ENCODE results near the gene COLEC11.
"Not testable (repeated sequence)": the region's sequence is repeated elsewhere in the genome, so short reads cannot be mapped to it uniquely, and the experiment has no call there.

COLEC11 gene

DNA sequence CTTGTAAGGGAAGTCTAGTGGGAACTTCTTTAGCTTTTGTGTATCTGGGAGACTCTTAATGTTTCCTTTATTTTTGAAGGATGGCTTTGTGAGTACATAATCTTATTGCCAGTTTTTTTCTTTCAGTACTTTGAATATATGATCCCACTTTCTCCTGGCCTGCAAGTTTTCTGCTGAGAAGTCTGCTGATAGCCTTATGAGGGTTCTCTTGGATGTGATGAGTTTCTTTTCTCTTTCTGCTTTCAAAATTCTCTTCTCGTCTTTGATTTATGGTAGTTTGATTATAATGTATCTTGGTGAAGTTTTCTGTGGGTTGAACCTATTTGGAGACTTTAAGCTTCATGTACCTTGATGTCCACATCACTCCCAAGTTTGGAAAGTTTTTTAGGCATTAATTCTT lies 28.1 kb downstream of the COLEC11 start:
- DNase-seq (ENCODE audit: low read depth in 2 of 2), result no peak

DNA sequence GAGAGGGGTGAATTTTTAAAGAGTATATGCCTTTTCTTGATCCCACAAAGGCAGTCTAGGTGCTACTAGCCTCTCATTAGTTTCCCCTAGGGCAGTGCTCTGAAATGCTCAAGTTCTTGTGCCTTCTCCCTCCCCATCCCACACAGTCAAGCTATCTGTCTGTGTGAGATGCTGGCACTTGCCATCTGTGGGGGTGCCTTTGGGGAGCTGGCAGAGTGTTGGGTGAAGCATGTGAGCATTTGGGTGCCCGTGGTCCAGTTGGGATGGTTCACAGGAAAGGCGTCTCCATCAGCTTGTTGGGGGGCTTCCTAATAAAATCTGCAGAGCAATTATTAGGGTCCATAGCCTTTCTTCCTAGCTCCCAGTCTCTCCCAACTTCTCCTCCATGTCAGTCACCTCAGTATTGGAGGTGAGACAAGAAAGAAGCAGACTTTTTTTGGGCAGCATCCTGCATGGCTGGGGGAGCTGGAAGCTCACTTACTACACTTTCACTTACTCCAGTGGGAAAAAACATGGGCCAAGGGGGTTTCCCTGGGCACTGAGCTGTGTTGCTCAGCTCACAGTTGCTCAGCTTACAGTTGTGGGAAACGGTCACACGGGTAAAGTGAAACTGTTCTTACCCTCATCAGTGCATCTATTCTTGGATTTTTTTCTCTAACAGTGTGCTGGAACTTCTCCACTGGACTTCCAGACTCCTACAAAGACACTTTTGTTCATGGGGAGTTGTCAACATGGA lies 29.3 kb downstream of the COLEC11 start:
- DNase-seq (ENCODE audit: low read depth in 2 of 2), result no peak

DNA sequence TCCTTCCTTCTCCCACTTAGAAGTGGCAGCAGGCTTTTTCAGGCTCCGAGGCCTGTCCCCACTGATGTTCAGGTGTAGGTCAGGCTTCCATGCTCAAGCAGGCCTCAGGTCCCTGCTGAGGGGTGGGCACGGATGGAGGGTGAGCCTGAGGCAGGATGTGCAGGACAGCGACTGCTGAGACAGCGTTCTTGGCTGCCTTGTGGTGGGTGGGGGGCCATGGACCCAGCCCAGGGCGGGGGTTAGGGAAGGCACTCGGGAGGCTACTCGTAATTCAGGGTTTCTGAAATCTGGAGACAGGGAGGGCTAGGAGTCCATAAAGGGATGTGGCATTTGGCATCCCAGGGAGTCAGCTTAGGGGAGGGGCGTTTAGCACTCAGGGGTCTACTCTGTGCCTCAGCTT lies 30.3 kb downstream of the COLEC11 start:
- DNase-seq (ENCODE audit: low read depth in 2 of 2), result no peak

GRCh38 chr2:3626118-3626811 lies 31.4 kb downstream of the COLEC11 start:
- no peak for DNase-seq (ENCODE audit: low read depth in 2 of 2)

DNA sequence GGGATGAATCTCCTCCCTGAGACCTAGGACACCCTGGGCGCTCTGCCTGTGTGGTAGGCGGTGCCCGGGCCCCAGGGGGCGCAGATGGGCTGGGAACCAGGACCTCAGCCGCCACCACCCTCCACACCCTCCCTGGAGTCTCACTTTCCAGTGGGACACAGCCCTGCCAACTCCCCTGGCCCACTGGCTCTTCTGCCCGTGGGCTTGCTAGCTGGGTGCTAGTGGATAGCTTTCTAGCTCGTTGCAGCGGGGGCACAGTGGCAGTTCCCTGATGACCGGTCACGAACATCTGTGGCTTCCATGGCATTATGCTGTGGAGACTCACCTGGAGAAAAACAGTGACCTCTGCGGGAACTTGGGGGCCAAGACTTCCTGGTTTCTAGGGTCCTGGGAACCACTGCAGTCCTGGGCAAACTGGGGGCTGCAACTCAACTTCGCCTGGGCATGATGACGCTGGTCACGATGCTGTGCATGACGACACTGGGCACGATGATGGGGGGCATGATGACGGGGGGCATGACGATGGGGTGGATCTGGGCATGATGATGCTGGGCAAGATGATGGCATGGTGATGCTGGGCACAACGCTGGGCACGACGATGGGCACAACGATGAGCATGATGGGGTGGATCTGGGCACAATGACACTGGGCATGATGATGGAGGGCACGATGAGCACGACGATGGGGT lies 32.0 kb downstream of the COLEC11 start:
- no peak for DNase-seq (ENCODE audit: low read depth in 2 of 2)

DNA sequence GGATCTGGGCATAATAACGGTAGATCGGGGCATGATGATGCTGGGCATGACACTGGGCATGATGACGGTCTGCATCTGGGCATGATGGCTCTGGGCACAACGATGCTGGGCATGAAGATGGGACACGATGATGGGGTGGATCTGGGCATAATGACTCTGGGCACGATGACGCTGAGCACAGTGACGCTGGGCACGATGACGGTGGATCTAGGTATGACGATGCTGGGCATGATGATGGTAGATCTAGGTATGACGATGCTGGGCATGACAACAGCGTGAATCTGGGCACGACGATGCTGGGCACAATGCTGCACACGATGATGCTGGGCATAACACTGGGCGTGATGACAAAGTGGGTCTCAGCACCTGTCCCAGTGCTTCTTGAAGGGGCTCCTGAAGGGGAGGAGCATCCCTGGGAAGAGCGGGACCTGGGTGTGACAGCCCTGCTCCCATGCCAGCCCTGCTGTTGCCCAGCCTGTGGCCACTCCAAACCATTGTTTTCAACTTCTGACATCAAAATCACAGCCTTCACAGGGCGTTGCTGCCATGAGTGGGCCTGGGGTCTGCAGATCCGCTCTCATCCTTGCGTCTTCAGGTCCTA lies 32.7 kb downstream of the COLEC11 start:
- no peak for DNase-seq (ENCODE audit: low read depth in 2 of 2)

- DNase-seq (ENCODE audit: low read depth in 2 of 2), result no peak
These were observed 33.3 kb downstream of the COLEC11 start for GRCh38 chr2:3628241-3628679.

DNA sequence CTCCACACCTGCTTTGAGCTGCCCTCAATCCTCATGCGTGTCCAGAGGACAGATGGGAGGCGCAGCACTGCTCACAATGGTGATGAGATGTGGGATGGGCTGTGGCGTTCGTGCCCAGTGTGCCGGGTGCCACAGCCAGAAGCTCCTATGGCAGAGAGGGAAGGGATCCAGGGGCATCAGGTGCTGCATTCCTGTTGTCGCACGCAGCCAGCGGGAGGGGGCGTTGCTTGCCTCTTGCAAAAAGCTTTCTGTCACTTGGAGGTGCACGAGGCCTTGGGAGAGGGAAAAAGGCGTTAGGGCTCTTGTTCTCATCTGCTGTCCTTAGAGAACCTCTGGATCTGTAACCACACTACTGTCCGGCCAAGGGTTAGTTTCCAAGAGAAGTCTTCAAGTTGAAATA lies 33.9 kb downstream of the COLEC11 start:
- no peak for DNase-seq (ENCODE audit: low read depth in 2 of 2)

- DNase-seq (ENCODE audit: low read depth in 2 of 2), result no peak
These were observed 35.7 kb downstream of the COLEC11 start for GRCh38 chr2:3630631-3631030.

DNA sequence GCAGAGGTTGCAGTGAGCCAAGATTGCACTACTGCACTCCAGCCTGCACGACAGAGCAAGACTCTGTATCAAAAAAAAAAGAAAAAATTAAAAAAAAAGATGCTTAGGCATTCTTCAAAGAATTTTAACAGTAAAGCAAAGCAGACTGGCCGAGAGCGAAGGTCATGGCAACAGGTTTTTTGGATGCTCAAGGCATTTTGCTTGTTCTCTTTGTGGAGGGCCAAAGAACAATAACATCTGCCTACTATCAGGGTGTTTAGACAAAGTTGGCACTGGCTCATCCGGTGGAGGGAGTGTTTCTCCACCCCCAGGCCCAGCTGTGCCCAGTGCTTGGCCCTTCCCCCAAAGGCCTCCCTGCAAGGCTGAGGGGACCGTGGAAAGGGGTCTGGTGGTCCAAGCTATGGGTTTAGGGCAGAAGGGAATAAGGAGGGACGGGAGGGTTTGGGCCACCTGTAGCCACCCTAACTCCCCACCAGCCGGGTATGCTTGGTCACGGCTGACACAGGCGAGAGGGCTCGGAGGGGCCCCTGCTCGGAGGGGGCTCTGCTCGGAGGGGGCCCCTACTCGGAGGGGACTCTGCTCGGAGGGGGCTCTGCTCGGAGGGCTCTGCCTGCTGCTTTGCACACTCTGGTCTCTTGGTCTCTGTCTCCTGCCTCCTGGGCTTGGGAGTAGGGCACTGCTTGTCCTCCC lies 36.4 kb downstream of the COLEC11 start:
- DNase-seq (ENCODE audit: low read depth in 2 of 2), result no peak

GRCh38 chr2:3631851-3632659 lies 37.1 kb downstream of the COLEC11 start:
- no peak for DNase-seq (ENCODE audit: low read depth in 2 of 2)

DNA sequence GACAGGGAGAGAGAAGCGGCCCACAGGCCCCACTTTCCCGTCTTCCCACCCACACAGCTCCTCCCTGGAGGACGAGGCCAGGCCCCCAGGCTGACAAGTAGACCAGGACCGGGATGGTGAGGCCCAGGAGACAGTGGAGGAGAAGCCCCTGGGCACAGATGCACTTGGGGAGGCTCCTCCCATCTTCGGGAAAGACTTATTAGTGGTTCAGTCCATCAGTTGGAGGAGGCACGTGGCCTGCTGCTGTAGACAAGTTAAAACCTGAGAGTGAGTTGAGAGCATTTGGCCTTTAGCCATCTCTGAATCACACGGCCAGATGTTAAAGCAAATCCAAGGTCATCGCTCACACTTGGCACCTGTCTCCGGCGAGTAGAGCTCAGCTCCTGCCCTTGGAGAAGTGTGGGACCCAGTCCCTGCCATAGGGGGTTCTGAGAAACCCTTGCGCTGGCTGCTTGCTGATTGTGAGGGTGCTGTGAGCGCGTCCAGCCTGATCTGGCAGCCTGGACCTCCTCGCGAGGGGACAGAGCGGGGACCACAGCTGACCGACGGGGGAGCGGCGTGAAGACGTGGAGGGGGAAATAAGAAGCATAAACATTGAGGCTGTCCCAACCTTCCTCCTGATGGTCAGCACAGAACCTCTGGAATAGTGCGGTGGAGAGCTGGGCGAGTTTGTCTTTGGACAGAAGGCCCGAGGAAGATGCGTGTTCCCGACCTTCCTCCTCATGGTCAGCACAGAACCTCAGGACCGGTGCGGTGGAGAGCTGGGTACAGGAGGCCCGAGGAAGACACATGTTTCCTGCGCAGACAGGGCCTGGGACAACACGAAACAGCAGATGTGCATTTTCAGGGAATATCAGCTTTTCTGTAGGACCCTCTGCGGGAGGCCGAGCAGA lies 38.4 kb downstream of the COLEC11 start:
- DNase-seq (ENCODE audit: low read depth in 2 of 2), result no peak

GRCh38 chr2:3633982-3634595 lies 39.2 kb downstream of the COLEC11 start:
- no peak for DNase-seq (ENCODE audit: low read depth in 2 of 2)

- no peak for DNase-seq (ENCODE audit: low read depth in 2 of 2)
These were observed 39.7 kb downstream of the COLEC11 start for GRCh38 chr2:3634596-3635121.

DNA sequence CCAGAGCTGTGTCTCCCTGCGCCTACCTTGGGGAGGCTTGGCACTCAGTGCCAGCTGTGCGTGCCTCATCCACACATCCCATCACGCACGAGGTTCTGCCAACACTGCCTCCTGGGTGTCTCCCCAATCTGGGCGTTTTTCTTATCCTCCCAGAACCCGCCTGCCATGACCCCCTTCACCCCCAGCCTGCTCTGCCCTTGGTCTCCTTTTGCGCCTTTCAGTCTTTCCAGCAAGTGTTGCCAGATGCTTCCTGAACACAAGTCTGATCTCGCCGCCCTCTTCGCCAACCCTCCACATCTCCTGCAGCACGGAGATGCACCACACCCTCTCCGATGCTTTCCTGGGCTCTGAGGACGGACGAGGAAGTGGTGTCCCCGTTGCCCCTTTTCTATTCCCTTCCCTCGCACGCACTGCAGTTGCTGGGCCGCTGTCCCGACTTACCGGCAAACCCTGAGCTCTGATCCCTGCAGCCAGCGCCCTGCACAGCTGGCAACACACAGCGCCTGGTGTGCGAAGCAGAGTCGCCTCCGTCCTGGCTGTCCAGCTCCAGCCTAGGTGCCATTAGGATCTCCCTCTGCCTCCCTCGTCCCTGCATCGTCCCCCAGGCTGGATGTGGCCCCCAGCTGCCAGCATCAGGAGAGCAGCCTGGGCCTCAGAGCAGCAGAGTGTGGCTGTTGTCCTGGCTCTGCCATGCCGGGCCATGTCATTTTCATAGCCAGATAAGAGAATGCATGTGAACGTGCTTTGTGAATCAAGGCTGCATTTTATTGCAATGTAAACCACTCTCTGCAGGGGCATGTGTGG lies 40.5 kb downstream of the COLEC11 start:
- DNase-seq (ENCODE audit: low read depth in 2 of 2), result no peak

GRCh38 chr2:3635975-3636327 lies 41.0 kb downstream of the COLEC11 start:
- not testable (repeated sequence) for DNase-seq (ENCODE audit: low read depth in 2 of 2)

GRCh38 chr2:3636586-3637310 lies 41.8 kb downstream of the COLEC11 start:
- DNase-seq (ENCODE audit: low read depth in 2 of 2), result no peak

DNA sequence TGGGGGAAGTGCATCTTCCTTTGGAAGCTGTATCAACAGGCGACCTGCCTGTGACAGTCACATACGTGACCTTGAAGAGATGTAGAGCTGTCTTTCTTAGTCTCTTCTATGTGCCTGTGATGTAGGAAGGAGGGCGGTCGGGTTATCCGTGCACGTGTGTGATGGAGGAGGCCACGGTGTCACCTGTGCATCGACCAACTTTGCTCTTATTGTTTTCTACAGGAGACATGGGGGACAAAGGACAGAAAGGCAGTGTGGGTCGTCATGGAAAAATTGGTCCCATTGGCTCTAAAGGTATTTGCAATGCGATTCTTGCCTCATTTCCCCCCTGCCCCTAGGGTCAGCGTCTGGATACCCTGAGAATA lies 42.4 kb downstream of the COLEC11 start:
- no peak for DNase-seq (ENCODE audit: low read depth in 2 of 2)
